ENCODE measurements around the gene ACTR1A.
"Not testable (repeated sequence)": the region's sequence is repeated elsewhere in the genome, so short reads cannot be mapped to it uniquely, and the experiment has no call there.

Gene ACTR1A

GRCh38 chr10:102480396-102480795 is 22.1 kb downstream of the ACTR1A start:
- DNase-seq, result no peak

- DNase-seq, result no peak
Measured at GRCh38 chr10:102479651-102480050, 22.9 kb downstream of the ACTR1A start.

- DNase-seq, result no peak
Measured at GRCh38 chr10:102476466-102477141, 25.9 kb downstream of the ACTR1A start.

GRCh38 chr10:102475451-102476040 is 27.0 kb downstream of the ACTR1A start:
- no peak for DNase-seq

GRCh38 chr10:102473445-102474331 is 28.8 kb downstream of the ACTR1A start:
- no peak for DNase-seq

GRCh38 chr10:102470579-102471546 is 31.6 kb downstream of the ACTR1A start:
- no peak for DNase-seq

- DNase-seq, result no peak
Measured at GRCh38 chr10:102468683-102469082, 33.8 kb downstream of the ACTR1A start.

- DNase-seq, result peak; percentile 91
Measured at GRCh38 chr10:102467971-102468438, 34.5 kb downstream of the ACTR1A start.

GRCh38 chr10:102467318-102467717 is 35.2 kb downstream of the ACTR1A start:
- DNase-seq, result no peak

GRCh38 chr10:102465466-102465865 is 37.0 kb downstream of the ACTR1A start:
- DNase-seq, result no peak

- DNase-seq, result no peak
Measured at GRCh38 chr10:102463983-102464382, 38.5 kb downstream of the ACTR1A start.

- DNase-seq, result no peak
Measured at GRCh38 chr10:102462512-102463054, 39.9 kb downstream of the ACTR1A start.

- peak; percentile 88 for DNase-seq
Measured at GRCh38 chr10:102461187-102462054, 41.1 kb downstream of the ACTR1A start.

GRCh38 chr10:102460836-102461186 is 41.7 kb downstream of the ACTR1A start:
- no peak for DNase-seq

- DNase-seq, result no peak
Measured at GRCh38 chr10:102458656-102459055, 43.9 kb downstream of the ACTR1A start.

- DNase-seq, result no peak
Measured at GRCh38 chr10:102457591-102458150, 44.8 kb downstream of the ACTR1A start.

GRCh38 chr10:102455893-102456471 is 46.5 kb downstream of the ACTR1A start:
- peak; percentile 87 for DNase-seq

- not testable (repeated sequence) for DNase-seq
Measured at GRCh38 chr10:102454662-102455487, 47.6 kb downstream of the ACTR1A start.

GRCh38 chr10:102453502-102453901 is 49.0 kb downstream of the ACTR1A start:
- peak; percentile 32 for DNase-seq
